Endothelial cell of umbilical vein (primary cell): ENCODE results near the gene WIF1. TPM values are rescaled to one million over a fixed set of nuclear protein-coding genes. Genes with fewer than 3 reads are reported as not detected.

Source experiments
- BruUV-seq: library from RNA; stranded (reverse); fragments of 400-500 nt; replicated peaks from 2 replicates; lab custom pipeline; 2021; lab: Mats Ljungman, UMichigan
- CTCF ChIA-PET: fragments of 300-600, 350-600 bp; sonication (Branson Sonifier 250); formaldehyde crosslinking; loops from one replicate; lab custom pipeline; 2021; ENCODE audit warnings: antibody characterized with exemption, inconsistent platforms; lab: Charles Lee
- POLR2A ChIA-PET: fragments of 300-600, 350-600 bp; sonication (Branson Sonifier 250); formaldehyde crosslinking; loops from one replicate; lab custom pipeline; 2021; ENCODE audit warnings: antibody characterized with exemption, inconsistent platforms; lab: Charles Lee
- DNase-seq: peaks from one replicate; pipeline ENCODE4 v3.0.0-alpha.2; 2011; ENCODE audit warnings: low read depth, low spot score
- FAIRE-seq: peaks from 2 replicates; lab custom pipeline; 2011; peaks lifted over from hg19 to GRCh38; lab: Jason Lieb, UNC
- H2AFZ ChIP-seq: 2 replicates; pipeline ENCODE4 v1.6.0; 2012; ENCODE audit warnings: low read depth, low read length, control low read depth, inconsistent platforms
- H3K27ac ChIP-seq: 2 replicates; pipeline ENCODE4 v1.5.1; 2011; ENCODE audit warnings: low read depth, mild to moderate bottlenecking, control low read depth, low read length, moderate library complexity; ENCODE audit not compliant: insufficient read depth
- H3K27me3 ChIP-seq, 2 experiments: 2 replicates each; pipeline versions ENCODE4 v1.6.0 to v1.6.1; 2011; ENCODE audit warnings: low read length in 2 of 2, mixed read lengths in 1 of 2; ENCODE audit not compliant: control insufficient read depth in 2 of 2, insufficient read depth in 2 of 2
- H3K36me3 ChIP-seq, 2 experiments: 2 replicates in 1 of 2; 3 replicates in 1 of 2; pipeline ENCODE4 v1.5.1; 2011; ENCODE audit warnings: low read length in 2 of 2, mild to moderate bottlenecking in 1 of 2, moderate library complexity in 1 of 2; ENCODE audit not compliant: control insufficient read depth in 2 of 2, insufficient read depth in 2 of 2; ENCODE audit errors: extremely low read depth in 1 of 2
- H3K4me1 ChIP-seq: 3 replicates; pipeline ENCODE4 v1.5.1; 2011; ENCODE audit warnings: mild to moderate bottlenecking, low read length; ENCODE audit not compliant: control insufficient read depth, insufficient read depth; ENCODE audit errors: extremely low read depth
- H3K4me2 ChIP-seq: 2 replicates; pipeline ENCODE4 v1.6.1; 2011; ENCODE audit warnings: low read length, control low read depth, mixed read lengths; ENCODE audit not compliant: insufficient read depth
- H3K4me3 ChIP-seq, 3 experiments: fragments of 200-600 bp in 1 of 3; sonication (generic), shearing (Covaris generic) in 1 of 3; replicated peaks in 1 of 3; 2 replicates each; pipeline ENCODE4 v1.5.1; 2011 to 2016; ENCODE audit warnings: control low read depth in 3 of 3, low read length in 3 of 3, mild to moderate bottlenecking in 2 of 3, inconsistent platforms in 1 of 3, low read depth in 1 of 3, moderate library complexity in 1 of 3; ENCODE audit not compliant: insufficient read depth in 1 of 3
- H3K79me2 ChIP-seq: 2 replicates; pipeline ENCODE4 v1.6.0; 2012; ENCODE audit warnings: low read length, inconsistent platforms; ENCODE audit not compliant: control insufficient read depth, insufficient read depth
- H3K9ac ChIP-seq: replicated peaks from 2 replicates; pipeline ENCODE3; 2011; ENCODE audit warnings: low read length, control low read depth; ENCODE audit not compliant: insufficient read depth; ENCODE audit errors: extremely low read depth
- H3K9me1 ChIP-seq: replicated peaks from 3 replicates; pipeline ENCODE4 v1.6.0; 2011; ENCODE audit warnings: mild to moderate bottlenecking, low read length; ENCODE audit not compliant: control insufficient read depth, insufficient read depth; ENCODE audit errors: extremely low read depth
- H3K9me3 ChIP-seq: replicated peaks from 2 replicates; pipeline ENCODE4 v1.5.1; 2012; ENCODE audit warnings: low read length, inconsistent platforms; ENCODE audit not compliant: control insufficient read depth, insufficient read depth
- H4K20me1 ChIP-seq: replicated peaks from 2 replicates; pipeline ENCODE3; 2011; ENCODE audit warnings: mild to moderate bottlenecking, low read length; ENCODE audit not compliant: control insufficient read depth, insufficient read depth; ENCODE audit errors: extremely low read depth
- CTCF ChIP-seq, 2 donors: IDR thresholded peaks; 1 replicate in 1 of 2; 2 replicates in 1 of 2; pipeline ENCODE4 v1.5.1; 2011; ENCODE audit warnings: low read length in 2 of 2, mild to moderate bottlenecking in 2 of 2, moderate library complexity in 2 of 2, control low read depth in 1 of 2, inconsistent platforms in 1 of 2, low read depth in 1 of 2; ENCODE audit not compliant: insufficient read depth in 1 of 2; ENCODE audit errors: extremely low read depth in 1 of 2
- FOS ChIP-seq: IDR thresholded peaks from 2 replicates; pipeline ENCODE4 v1.6.1; 2011; ENCODE audit warnings: mild to moderate bottlenecking, low read length, moderate library complexity, borderline replicate concordance; ENCODE audit not compliant: insufficient read depth
- GATA2 ChIP-seq: IDR thresholded peaks from 2 replicates; pipeline ENCODE4 v1.7.0; 2011; ENCODE audit warnings: low read depth, mild to moderate bottlenecking, moderate library complexity, mixed read lengths, low read length; ENCODE audit not compliant: insufficient read length, insufficient read depth
- JUN ChIP-seq: IDR thresholded peaks from 2 replicates; pipeline ENCODE4 v1.6.1; 2011; ENCODE audit warnings: borderline replicate concordance, low read depth; ENCODE audit not compliant: insufficient read length, insufficient read depth
- MAX ChIP-seq: IDR thresholded peaks from 2 replicates; pipeline ENCODE4 v1.6.1; 2011; ENCODE audit not compliant: insufficient read depth, insufficient read length
- MYC ChIP-seq: IDR thresholded peaks from one replicate; pipeline ENCODE4 v1.6.1; 2011; ENCODE audit warnings: mild to moderate bottlenecking, low read depth, low read length
- POLR2A ChIP-seq: IDR thresholded peaks from 2 replicates; pipeline ENCODE4 v1.6.1; 2012; ENCODE audit warnings: low read depth, mild to moderate bottlenecking, control low read depth, low read length
- POLR2AphosphoS5 ChIP-seq: IDR thresholded peaks from 2 replicates; pipeline ENCODE4 v1.6.1; 2012; ENCODE audit warnings: low read depth, mild to moderate bottlenecking, control low read depth, low read length, moderate library complexity; ENCODE audit not compliant: insufficient read depth
- dilution Hi-C: fragments of 300-500 bp; cut with MboI; formaldehyde crosslinking; loops from one replicate; pipeline ENCODE4 v1.15.0; 2019; ENCODE audit warnings: low sequenced_read_pairs; ENCODE audit not compliant: extremely low pct_ligation_motif_present
- intact Hi-C: fragments of 100-400 bp; cut with micrococcal nuclease; formaldehyde crosslinking; loops from one replicate; pipeline ENCODE4 v1.10.0; 2022
- polyA plus RNA-seq, 4 experiments: library from polyadenylated mRNA; depleted of rRNA in 3 of 4; stranded (reverse) in 3 of 4; unstranded in 1 of 4; fragments of >200 nt; gene quantifications; 2 replicates each; pipeline versions ENCODE4 v1.2.1 to v1.2.3, GENCODE V29; 2011 to 2012; ENCODE audit warnings: missing spikeins in 1 of 4
- total RNA-seq: library from RNA; stranded (reverse); gene quantifications from 2 replicates; pipeline ENCODE4 v1.2.3, GENCODE V29; 2021

WIF1 gene
- total and polyA plus RNA-seq, 2 donors (not counting 3 experiments of a cell fraction or from before 2014, with no cell fraction given) = not detected

GRCh38 chr12:65083581-65083980, 37.5 kb downstream of the WIF1 start:
- TF ChIP-seq MAX (no peak), JUN (no peak), POLR2AphosphoS5 (no peak), POLR2A (no peak), FOS (no peak), GATA2 (no peak), MYC (no peak)
- Histone ChIP-seq H2AFZ (no peak overlapping the region), H3K4me3 (no peak overlapping the region), H3K36me3 (no peaks in the 10 kb centered on the region), H3K9me1 (no peaks in the 10 kb centered on the region), H4K20me1 (no peaks in the 10 kb centered on the region), H3K4me2 (no peak overlapping the region), H3K9me3 (no peaks in the 10 kb centered on the region), H3K4me1 (no peaks in the 10 kb centered on the region), H3K27ac (no peak overlapping the region), H3K79me2 (no peaks in the 10 kb centered on the region), H3K9ac (no peak overlapping the region), H3K27me3 (peaks cover 5 to 43% of the 10 kb centered on the region in 2 experiments)
- no TSS peak for BruUV-seq
- ChIA-PET POLR2A (no interaction called here), CTCF (no interaction called here)
- DNase-seq = no peak
- dilution Hi-C loops (no loop called here), intact Hi-C loops (no loop called here)
- FAIRE-seq = no peak

GRCh38 chr12:65082406-65082805, 38.7 kb downstream of the WIF1 start:
- DNase-seq (no peak), FAIRE-seq (no peak)
- ChIA-PET POLR2A (no interaction called here), CTCF (no interaction called here)
- BruUV-seq = no TSS peak
- Histone ChIP-seq H3K4me2 (no peak overlapping the region), H2AFZ (no peak overlapping the region), H3K27ac (no peak overlapping the region), H3K9me3 (no peaks in the 10 kb centered on the region), H3K9me1 (no peaks in the 10 kb centered on the region), H3K27me3 (peaks cover 8 to 40% of the 10 kb centered on the region in 2 experiments), H3K4me1 (no peaks in the 10 kb centered on the region), H3K9ac (no peak overlapping the region), H3K4me3 (no peak overlapping the region), H3K36me3 (no peaks in the 10 kb centered on the region), H4K20me1 (no peaks in the 10 kb centered on the region), H3K79me2 (no peaks in the 10 kb centered on the region)
- dilution Hi-C loops (no loop called here), intact Hi-C loops (no loop called here)
- TF ChIP-seq POLR2A = no peak
- no peak for TF ChIP-seq CTCF (IDR thresholded peaks at IDR 0.05; ENCODE audit: extremely low read depth in 1 of 2, insufficient read depth in 1 of 2, low read depth in 1 of 2, low read length in 2 of 2)
